ENCODE results near the gene EZH1. TPM values are rescaled to one million over a fixed set of nuclear protein-coding genes. Genes with fewer than 3 reads are reported as not detected.

The EZH1 gene
- total RNA-seq, result 42.0 and 43.7 TPM in 2 replicates

DNA sequence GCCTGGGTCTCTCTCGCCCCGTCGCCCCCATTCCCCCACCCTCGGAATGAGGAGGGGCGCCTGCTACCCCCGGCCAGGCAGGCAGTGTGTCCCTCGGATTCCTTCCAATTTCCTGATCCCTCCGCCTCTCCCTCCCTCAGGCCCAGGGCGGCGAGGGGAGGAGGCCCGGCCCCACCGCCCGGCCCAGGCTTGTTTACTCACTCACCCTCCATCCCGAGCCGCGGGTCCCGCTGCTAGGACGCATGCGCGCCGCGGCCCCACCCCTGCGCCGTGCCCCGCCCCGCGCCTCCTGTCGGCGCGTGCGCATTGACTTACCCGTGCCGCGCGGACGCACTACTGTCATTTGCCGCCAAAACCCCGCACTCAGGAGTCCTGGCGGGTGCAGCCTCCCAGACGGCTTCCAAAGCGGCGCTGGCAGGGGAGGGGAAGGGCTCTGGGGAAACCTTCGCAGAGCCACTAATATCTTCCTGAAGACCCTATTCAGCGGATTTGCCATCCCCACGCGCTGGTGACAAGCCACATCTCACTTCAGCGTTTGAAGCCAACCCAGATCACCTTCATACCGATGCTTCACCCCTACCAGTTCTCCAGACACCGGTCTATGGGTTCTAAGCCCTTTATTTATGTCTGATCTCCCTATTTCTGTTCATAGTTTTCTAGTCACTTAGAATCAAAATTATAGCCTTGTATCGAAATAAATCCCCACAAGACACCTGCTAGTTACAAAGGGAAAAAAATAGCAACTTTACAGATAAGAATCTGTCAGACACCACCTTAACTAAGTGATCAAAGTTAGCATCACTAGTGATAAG, at the start of gene EZH1:
Gene EZH1 (minus strand): TSS at position 235 of the 812 bp plus-strand sequence. CDS start 16,099 bp downstream, outside the sequence.
- intact Hi-C loops (cut with micrococcal nuclease), result loop anchor here (1.0 to 2.0 kb wide), 3 partner anchors 18 to 136 kb away; partner anchors contain the start of genes PLEKHH3, RETREG3 and TUBG1

DNA sequence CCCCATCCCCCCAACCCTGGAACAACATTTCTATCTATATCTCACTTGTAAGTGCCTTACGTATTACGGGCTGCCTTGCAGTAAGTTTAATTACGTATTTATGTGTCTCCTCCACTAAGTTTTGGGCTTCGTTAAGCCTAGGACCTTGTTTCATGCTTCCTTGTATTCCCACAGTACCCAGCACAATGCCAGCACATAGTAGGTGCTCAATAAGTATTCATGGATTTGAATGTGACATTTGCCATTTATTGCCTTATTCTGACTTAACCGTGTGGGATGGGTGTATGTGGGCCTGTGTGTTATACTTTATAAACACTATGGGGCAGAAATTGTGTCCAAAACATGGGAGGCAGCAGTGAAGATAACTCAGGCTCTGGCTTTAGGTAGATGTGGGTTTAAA, 47.7 kb upstream of the EZH1 start:
- intact Hi-C loops (cut with micrococcal nuclease), result no loop called here

DNA sequence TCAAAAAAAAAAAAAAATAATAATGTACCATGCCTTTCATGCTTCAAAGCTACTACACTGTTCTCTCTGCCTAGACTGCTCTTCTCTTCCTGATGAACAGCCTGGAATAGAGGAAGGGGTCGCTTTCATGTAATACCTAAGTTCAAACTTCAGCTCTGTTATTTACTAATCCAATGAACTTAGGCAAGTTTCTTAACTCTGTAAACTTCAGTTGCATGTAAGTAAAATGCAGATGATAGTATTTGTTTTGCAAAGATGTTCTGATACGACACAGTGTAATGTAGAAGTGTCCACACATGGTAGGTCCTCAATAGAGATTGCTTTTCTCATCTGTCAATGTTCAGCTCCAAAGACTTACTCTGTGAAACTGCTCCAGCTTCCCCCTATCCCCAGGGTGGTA, 47.1 kb upstream of the EZH1 start:
- intact Hi-C loops (cut with micrococcal nuclease), result no loop called here

DNA sequence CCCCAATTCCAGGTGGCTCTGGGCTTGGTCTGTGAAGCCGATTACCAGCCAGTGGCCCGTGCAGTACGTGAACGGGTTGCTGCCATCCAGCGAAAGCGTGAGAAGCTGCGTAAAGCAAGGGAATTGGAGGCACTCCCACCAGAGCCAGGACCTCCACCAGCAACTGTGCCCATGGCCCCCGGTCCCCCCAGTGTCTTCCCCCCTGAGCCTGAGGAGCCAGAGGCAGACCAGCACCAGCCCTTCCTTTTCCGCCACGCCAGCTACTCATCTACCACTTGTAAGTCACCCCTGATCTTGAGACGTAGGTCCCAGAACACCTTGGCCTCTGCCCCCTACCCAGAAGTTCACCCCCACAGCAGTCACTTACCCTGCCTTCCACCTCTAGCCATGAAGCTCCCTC, 42.4 kb upstream of the EZH1 start:
- intact Hi-C loops (cut with micrococcal nuclease), result no loop called here

DNA sequence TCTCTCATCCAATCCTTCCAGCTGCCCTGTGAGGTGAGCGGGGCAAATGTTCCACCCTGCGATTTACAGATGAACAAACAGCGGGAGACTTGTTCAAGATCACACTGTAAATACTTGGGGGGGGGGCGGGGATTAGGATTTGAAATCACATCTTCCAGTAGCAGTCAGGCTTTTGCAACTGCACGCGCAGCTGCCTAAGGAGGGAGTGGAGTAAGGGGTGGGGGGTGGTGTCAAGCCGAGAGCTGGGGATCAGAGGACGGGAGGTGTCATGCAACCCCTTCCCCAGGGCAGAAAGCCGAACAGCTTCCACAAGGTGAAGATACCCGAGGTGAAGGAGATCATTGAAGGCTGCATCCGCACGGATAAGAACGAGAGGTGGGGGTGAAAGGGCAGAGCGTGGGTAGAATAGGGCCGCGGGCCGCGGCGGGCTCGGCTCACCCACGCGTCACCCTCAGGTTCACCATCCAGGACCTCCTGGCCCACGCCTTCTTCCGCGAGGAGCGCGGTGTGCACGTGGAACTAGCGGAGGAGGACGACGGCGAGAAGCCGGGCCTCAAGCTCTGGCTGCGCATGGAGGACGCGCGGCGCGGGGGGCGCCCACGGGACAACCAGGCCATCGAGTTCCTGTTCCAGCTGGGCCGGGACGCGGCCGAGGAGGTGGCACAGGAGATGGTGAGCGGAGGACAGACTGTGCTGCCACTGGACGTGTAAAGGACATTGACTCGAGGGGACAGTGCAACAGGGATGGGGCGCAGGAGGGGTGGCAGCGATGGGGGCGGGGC, 40.2 kb upstream of the EZH1 start:
- intact Hi-C loops (cut with micrococcal nuclease), result no loop called here

DNA sequence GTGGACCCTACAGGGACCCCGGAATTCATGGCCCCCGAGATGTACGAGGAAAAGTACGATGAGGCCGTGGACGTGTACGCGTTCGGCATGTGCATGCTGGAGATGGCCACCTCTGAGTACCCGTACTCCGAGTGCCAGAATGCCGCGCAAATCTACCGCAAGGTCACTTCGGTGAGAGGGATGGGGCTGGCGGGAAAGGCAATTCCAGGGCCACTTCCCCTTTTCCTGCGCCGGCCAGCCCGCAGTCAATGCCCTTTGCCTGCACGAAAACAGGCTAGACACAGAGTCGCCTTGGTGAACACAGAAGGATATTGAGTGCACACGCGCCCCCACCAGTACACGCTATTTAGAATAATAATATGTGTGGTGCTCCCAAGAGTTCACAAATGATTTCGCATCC, 39.6 kb upstream of the EZH1 start:
- intact Hi-C loops (cut with micrococcal nuclease), result no loop called here

DNA sequence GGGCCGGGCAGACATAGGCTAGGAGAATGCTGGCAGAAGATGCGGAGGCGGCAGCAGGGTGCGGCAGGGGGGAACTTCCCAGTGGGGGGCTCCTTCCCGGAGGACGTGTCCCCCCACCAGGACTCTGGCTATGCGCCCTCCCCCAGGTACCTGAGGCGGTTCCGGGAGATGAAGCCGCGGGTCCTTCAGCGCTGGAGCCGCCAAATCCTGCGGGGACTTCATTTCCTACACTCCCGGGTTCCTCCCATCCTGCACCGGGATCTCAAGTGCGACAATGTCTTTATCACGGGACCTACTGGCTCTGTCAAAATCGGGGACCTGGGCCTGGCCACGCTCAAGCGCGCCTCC, 38.9 kb upstream of the EZH1 start:
- intact Hi-C loops (cut with micrococcal nuclease), result no loop called here

DNA sequence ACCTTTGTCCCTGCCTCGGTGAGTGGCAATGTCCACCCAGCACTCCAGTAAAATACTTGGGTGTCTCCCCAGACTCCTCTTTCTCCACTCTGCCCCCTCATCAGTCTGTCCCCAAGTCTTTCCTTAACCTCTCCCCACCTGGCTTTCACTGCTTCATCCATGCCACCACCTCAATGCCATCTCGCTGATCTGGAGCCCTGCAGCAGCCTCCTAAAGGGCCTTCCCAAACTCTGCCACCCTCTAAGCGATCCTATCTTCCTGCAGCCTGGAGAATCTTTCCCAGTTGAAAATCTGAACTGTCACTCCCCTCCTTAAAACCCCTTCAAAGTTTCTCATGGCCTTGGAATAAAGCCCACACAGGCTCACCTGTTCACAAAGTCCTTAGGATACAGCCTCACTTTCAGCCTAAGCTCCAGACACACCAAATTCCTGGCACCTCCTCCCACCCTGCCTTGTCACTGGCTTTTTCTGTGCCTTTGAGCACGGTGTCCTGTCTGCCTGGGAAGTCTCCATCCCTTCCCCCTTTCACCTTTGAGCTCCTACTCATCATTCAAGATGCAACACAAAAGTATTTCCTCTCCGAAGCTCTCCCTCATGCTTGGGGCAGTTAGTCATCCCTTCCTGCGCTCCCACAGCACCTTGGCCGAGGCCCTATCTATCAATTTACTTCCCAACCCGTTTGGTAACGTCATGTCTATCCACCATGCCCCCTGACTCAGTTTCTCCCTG, 38.4 kb upstream of the EZH1 start:
- intact Hi-C loops (cut with micrococcal nuclease), result no loop called here

DNA sequence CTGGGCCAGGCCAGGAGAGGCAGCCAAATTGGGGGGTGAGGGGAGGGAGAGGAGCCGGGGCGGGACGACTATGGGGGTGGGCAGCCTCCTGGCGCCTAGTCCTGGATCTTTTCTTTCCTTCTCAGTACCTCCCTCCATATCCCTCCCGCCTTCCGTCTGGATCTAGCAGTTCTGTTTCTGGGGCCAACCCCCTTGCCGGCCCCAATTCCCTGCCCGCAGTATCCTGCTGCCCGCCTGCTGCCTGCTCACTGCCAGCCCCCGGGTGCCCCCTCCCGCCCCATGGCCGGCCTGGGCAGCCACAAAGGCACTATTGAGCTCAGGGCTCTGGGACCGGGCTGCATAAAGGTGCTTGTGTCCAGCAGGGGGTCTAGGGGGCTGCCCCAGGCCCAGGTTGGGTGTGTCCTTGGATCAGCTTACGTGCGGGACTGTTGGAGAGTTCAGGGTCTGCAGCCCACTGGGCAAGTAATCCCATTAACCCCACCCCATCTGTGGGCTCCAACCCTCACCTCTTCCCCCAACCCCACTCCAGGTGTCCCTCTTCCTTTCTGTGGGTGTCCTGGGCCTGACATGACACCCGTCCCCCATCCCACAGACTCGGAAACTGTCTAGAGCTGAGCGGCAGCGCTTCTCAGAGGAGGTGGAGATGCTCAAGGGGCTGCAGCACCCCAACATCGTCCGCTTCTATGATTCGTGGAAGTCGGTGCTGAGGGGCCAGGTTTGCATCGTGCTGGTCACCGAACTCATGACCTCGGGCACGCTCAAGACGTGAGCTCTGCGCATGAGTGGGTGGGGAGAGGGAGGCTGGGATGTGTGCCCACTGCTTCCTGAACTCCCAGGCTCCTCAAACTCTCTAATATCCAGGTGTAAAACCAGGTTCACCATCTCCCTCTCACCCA, 37.6 kb upstream of the EZH1 start:
- intact Hi-C loops (cut with micrococcal nuclease), result no loop called here

DNA sequence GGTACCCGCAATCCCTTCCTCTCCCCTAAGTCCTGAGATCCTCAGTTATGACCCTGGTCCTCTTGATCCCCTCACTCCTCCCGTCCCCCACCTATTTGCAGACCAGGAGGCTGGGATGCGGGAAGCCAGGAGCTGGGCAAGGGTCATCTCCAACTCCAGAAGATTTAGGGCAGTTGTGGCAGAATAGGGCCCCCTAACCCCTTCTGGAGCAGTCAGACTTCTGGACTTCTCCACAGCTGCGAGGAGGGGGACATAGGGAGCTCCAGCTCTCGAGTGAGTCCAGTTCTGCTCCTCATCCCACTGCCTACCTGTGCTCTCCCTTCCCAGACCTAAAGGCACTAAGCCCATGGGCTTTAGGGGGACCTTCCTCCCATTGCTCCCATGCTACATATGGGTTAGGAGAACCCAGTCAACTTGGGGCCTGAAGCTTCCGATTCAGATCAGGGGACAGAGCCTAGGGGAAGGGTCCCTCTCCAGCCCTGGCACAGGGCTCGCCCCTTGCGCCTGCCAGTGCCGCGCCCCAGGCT, 36.9 kb upstream of the EZH1 start:
- intact Hi-C loops (cut with micrococcal nuclease), result no loop called here

DNA sequence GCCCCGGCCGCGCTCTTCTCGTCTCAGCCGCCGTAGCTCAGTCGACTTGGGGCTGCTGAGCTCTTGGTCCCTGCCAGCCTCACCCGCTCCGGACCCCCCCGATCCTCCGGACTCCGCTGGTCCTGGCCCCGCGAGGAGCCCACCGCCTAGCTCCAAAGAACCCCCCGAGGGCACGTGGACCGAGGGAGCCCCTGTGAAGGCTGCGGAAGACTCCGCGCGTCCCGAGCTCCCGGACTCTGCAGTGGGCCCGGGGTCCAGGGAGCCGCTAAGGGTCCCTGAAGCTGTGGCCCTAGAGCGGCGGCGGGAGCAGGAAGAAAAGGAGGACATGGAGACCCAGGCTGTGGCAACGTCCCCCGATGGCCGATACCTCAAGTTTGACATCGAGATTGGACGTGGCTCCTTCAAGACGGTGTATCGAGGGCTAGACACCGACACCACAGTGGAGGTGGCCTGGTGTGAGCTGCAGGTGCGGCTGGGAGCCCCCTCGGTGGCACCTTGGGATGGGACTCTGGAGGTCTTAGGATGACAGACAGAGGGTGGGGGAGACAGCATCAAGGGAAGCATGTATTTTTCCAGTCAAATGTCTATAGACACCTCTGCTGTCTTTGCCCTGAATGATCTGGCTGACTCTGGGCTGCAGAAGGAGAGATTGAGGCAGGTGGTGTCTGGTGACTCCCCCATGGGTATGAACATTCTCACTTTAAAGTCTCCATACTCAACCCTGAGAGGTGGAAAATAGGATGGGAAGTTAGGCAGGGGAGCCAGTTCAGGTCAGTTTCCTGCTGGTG, 36.2 kb upstream of the EZH1 start:
- intact Hi-C loops (cut with micrococcal nuclease), result no loop called here

DNA sequence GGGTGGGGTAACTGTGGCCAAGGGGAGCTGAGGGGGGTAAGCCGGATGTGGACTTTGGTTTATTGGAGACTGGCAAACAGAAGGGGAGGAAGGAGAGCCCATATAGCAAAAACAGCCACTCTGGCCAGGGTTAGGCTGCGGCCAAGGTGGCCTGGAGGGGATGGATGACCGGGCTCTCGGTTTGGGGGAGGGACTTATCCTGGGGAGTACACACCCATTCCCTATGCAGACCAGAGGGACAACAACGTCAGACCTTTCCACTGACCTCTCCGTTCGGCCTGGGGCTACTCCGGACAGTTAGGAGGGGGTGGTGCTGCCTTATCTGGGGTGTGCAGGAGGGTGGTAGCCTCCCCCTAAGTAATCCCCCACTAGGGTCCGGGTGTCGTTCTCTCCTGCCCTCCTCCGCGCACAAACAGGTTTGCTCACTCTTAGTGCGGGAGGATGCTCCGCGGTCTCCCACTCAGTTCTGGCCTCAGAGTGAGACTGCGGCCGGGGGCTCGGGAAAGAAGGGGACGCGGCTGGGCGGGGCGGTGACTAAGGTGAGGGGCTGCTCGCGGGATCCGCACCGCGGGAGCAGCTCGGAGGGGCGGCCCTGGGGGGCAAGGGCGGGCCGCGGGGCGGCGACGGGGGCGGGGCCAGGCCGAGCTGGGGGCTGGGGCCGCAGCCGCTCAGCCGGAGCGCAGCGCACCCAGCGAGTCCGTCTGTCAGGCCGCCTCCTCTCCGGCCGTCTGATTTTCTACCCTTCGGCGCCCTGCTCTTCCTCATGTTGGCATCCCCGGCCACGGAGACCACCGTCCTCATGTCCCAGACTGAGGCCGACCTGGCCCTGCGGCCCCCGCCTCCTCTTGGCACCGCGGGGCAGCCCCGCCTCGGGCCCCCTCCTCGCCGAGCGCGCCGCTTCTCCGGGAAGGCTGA, 35.4 kb upstream of the EZH1 start, which contains the start of gene WNK4:
Gene WNK4 (plus strand): TSS at position 675 of the 915 bp plus-strand sequence. CDS start 89 bp downstream, at position 764.
- intact Hi-C loops (cut with micrococcal nuclease), result no loop called here

DNA sequence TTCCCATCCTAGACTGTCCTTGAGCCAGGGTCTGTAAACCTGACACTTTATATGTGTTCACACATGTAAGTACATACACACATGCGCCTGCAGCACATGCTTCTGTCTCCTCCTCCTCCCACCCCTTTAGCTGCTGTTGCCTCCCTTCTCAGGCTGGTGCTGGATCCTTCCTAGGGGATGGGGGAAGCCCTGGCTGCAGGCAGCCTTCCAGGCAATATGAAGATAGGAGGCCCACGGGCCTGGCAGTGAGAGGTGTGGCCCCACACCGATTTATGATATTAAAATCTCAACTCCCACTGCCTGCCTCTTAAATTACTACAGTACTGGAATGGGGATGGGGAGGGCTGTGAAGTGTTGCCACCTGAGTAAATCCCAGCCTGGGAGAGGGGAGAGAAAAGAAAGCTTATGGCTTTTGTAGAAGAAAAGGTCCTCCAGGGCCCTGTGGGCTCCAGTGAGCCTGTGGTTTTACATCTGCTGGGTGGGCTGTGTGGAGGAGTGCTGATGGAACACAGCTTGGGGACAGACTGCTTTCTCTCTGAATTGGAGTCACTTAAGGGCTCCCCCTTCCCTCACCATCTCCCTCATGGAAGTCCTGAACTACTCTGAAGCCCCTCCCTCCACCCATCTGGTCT, 34.6 kb upstream of the EZH1 start:
- intact Hi-C loops (cut with micrococcal nuclease), result no loop called here

DNA sequence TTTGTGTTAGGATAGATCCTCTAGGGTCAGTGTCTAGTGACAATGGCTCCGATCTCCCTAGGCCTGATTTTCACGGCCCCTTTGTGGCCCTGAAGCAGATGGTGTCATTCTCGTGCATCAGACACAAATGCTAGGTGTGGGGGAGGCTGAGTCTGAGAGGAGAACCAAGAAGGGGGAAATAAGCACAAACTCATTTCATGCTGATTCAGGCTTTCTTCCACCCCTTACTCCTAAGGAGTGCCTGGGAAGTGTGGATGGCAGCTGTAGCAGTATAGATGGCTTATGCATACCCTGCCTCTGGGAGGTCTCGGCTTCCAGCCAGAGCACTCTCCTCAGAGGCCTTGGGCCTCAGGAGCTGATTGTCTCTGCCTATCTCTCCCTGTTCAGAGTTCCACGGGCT, 33.7 kb upstream of the EZH1 start:
- intact Hi-C loops (cut with micrococcal nuclease), result no loop called here

DNA sequence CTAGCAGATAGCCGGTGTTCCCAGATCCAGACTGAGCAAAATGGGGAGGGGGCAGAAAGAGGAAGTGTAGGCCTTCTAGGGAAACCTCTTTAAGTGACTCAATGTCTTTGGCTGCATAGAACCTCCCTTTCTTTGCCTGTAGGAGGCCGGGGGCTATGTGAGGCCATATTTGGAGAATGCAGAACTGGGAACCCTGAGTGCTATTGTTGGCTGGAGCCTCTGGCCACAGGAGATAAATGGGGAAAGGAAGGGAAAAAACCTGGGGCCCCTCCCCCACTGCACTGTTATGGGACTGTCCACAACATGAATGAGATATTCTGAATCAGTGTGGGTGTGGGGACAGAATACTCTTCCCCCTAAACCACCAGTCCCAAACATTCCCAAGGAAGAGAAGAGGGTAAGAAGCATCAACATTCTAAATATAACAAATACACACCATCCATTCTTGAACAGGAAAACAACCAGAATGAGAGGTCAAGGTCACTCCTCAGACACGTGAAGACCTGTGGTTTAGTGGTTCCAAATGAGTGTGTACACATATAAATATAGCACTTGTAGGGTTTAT, 30.8 kb upstream of the EZH1 start:
- intact Hi-C loops (cut with micrococcal nuclease), result no loop called here

DNA sequence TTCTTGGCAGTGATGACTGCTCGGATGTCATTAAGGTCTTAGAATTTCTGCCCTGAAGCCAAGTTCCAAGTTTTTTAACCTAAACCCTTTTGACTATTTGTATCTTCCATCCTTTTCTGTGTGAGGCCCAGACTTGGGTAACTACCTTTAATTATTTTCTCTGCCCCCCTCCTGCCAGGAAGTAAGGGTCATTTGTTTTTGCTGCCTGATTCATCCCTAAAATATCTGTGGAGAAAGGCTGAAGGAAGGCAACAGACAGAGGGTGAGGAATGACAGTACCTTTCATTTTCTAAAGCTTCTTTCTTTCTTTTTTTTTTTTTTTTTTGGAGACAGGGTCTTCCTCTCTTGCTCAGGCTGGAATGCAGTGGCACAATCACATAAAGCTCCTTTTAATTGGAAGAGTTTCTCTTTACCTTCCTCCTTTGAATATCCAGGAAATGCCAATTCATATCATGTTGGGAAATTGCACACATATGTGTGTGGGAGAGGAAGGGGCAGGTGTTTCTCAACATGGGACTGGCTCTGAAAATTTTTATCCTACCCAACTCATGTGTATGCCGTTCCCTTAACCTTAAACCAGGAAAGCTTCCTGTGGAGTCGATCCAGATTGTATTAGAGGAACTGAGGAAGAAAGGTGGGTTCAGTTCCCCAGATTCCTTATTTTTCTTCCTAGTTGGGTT, 29.4 kb upstream of the EZH1 start:
- intact Hi-C loops (cut with micrococcal nuclease), result no loop called here

Measured in T-helper 2 cell treated with Interferon-gamma antibody and Interleukin-4, amounts not matched to agents 100 ng/mL and 5 ng/mL, for 36 hours (primary cell).